Upper lobe of right lung (tissue), 1 donor: ENCODE data around the gene MAPKAP1. TPM values are rescaled to one million over a fixed set of nuclear protein-coding genes. Genes with fewer than 3 reads are reported as not detected.

Experiments used
- ATAC-seq: fragments of 200-7000 bp; cut with Tn5 transposase; one replicate; pipeline ENCODE4 v1.9.1; 2020; ENCODE audit warnings: mild to moderate bottlenecking, moderate library complexity
- DNase-seq: peaks from one replicate; pipeline ENCODE4 v3.0.0-alpha.2; 2020
- H3K27ac ChIP-seq: fragments of 200-600 bp; one replicate; pipeline ENCODE4 v1.8.0; 2022
- H3K27me3 ChIP-seq: fragments of 200-600 bp; one replicate; pipeline ENCODE4 v1.8.0; 2022; ENCODE audit warnings: mild to moderate bottlenecking
- H3K36me3 ChIP-seq: fragments of 200-600 bp; one replicate; pipeline ENCODE4 v1.8.0; 2022
- H3K4me1 ChIP-seq: fragments of 200-600 bp; one replicate; pipeline ENCODE4 v1.8.0; 2022
- H3K4me3 ChIP-seq: fragments of 200-600 bp; one replicate; pipeline ENCODE4 v1.8.0; 2022; ENCODE audit warnings: mild to moderate bottlenecking
- H3K9me3 ChIP-seq: fragments of 200-600 bp; one replicate; pipeline ENCODE4 v1.8.0; 2022
- intact Hi-C: fragments of 100-400 bp; cut with DNase I; formaldehyde crosslinking; loops from one replicate; pipeline ENCODE4 v1.11.0; 2022
- total RNA-seq: library from RNA; stranded (reverse); fragmentation: NEBNext Ultra II Directional; extraction: Animal tissue kit (Norgen Biotek cat#: 25700); gene quantifications from one replicate; pipeline ENCODE4 v1.2.1, GENCODE V29; 2021
- TF ChIP-seq, protein P1 (sequence below): fragments of 200-600 bp; IDR thresholded peaks from one replicate; pipeline ENCODE4 v1.8.0; 2022; ENCODE audit warnings: antibody characterized with exemption
- donor health status: DM: no; HTN: yes; CAD: no; lungs with severe emphysema.

The MAPKAP1 gene
- total RNA-seq, 1 donor from 2014 or later: 76.8 TPM

DNA sequence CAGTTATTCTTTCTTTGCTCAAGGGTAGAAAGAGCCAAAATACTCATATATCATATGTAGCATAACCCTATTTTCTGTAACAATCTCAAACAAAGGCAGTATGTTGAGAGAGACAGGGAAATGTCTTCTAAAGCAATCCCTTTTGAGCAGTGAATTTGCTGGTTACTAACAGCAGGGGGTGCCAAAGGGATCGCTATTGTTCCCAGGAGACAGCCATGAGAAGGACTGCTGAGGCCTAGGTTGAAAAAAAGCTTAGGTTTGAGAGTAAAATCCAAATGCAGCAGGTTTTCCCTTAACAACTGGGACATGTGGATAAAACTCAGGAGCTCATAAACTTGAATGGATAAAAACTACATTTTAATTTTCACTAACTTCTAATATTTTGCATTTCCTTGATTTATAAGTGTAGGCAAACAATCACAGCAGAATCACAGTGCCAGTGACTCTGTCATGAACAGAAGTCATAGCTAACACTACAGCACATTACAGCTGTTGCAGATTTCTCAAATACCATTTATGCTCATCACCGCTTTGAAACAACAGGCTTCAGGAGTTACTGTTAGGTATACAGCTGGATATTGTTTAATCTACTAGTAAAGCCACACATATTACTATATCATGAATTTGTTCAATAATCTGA, 148.4 kb downstream of the MAPKAP1 start:
- peak; percentile 94 for ATAC-seq
- Histone ChIP-seq H3K9me3 (no peaks in the 10 kb centered on the region), H3K4me1 (no peaks in the 10 kb centered on the region), H3K4me3 (no peak overlapping the region), H3K27me3 (no peaks in the 10 kb centered on the region), H3K27ac (no peak overlapping the region), H3K36me3 (no peaks in the 10 kb centered on the region)
- TF ChIP-seq, protein P1, sequence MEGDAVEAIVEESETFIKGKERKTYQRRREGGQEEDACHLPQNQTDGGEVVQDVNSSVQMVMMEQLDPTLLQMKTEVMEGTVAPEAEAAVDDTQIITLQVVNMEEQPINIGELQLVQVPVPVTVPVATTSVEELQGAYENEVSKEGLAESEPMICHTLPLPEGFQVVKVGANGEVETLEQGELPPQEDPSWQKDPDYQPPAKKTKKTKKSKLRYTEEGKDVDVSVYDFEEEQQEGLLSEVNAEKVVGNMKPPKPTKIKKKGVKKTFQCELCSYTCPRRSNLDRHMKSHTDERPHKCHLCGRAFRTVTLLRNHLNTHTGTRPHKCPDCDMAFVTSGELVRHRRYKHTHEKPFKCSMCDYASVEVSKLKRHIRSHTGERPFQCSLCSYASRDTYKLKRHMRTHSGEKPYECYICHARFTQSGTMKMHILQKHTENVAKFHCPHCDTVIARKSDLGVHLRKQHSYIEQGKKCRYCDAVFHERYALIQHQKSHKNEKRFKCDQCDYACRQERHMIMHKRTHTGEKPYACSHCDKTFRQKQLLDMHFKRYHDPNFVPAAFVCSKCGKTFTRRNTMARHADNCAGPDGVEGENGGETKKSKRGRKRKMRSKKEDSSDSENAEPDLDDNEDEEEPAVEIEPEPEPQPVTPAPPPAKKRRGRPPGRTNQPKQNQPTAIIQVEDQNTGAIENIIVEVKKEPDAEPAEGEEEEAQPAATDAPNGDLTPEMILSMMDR: peak; percentile 75
- intact Hi-C loops: no loop called here
- DNase-seq: no peak

DNA sequence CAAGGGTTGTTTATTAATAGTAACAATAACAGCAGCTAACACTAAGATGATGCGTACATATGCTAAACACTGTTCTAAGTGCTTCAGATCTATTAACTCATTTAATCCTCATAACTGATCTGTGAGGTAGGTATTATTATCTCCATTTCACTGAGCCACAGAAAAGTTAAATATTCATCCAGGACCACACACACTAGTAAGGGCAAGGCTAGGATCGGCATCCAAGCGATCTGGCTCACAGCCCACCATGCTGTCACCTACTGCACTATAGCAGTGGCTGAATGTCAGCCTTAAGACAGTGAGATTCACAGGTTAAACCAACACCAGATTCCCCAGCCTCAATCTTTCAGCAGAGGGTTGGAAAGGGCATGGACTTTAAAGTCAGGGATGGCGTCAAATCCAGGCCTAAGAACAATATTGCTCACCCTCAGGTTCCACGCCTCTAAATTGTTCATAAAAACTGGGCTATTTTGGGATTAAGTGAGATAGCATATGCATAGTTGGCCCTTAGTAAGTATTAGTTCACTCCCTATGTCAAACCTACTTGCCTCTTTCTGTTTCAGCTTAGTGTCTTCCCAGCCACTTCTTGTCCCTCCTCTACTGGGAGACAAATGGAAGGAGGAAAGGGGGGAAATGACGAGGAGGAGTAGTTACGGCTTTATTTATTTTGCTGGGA, 150.8 kb downstream of the MAPKAP1 start:
- peaks cover 5% of the 10 kb centered on the region for H3K4me1 ChIP-seq

DNA sequence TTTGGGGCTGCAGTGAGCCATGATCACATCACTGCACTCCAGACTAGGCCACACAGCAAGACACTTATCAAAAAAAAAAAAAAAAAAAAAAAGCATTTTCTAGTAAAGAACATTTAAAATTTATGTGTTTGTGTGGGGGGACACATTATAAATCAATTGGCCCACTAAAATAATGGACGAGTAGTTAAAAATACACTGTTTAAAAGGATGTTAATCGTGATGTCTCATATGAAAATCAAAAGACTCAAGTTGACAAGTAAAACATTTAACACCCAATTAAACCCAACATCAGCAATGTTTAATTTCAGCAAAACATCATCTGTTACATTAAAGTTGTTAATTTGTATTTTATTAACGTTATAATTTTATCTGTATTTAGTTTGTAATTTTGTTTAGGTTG, 152.3 kb downstream of the MAPKAP1 start:
- DNase-seq: no peak
- Histone ChIP-seq H3K36me3 (no peaks in the 10 kb centered on the region), H3K27me3 (no peaks in the 10 kb centered on the region), H3K4me1 (peaks cover 20% of the 10 kb centered on the region), H3K27ac (no peak overlapping the region), H3K4me3 (no peak overlapping the region), H3K9me3 (no peaks in the 10 kb centered on the region)
- intact Hi-C loops: no loop called here
- no peak for ATAC-seq
- TF ChIP-seq, protein P1: no peak

More for the DNA sequence above, 150.8 kb downstream of the MAPKAP1 start:
- DNase-seq (no peak), ATAC-seq (no peak)
- no peak overlapping the region for H3K27ac ChIP-seq
- H3K9me3 ChIP-seq: no peaks in the 10 kb centered on the region
- no peaks in the 10 kb centered on the region for H3K36me3 ChIP-seq
- TF ChIP-seq, protein P1: no peak
- intact Hi-C loops: no loop called here
- no peaks in the 10 kb centered on the region for H3K27me3 ChIP-seq
- H3K4me3 ChIP-seq: no peak overlapping the region

DNA sequence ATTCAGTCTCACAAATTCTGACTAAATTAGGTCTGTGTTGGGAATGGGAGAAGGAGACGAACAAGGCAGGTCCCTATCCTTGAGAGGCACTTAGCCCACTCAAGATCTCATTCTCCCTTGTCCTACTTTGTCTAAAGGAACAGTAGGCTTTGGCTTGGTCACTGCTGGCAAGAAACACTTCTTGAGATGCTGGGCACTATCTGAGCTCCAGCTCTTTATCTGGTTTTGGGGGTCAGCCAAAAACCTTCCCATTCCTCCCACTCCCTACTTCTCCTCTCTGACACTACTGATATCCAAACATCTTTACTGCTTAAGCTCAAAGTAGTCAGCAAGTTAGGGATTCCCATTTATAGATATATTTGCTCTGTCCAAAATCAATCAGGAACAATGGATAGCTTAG, 155.2 kb downstream of the MAPKAP1 start:
- H3K9me3 ChIP-seq: no peaks in the 10 kb centered on the region
- intact Hi-C loops: no loop called here
- H3K27ac ChIP-seq: no peak overlapping the region
- ATAC-seq: no peak
- H3K4me3 ChIP-seq: no peak overlapping the region
- TF ChIP-seq, protein P1: no peak
- H3K36me3 ChIP-seq: no peaks in the 10 kb centered on the region
- DNase-seq: no peak
- peaks cover 37% of the 10 kb centered on the region for H3K4me1 ChIP-seq
- H3K27me3 ChIP-seq: no peaks in the 10 kb centered on the region

DNA sequence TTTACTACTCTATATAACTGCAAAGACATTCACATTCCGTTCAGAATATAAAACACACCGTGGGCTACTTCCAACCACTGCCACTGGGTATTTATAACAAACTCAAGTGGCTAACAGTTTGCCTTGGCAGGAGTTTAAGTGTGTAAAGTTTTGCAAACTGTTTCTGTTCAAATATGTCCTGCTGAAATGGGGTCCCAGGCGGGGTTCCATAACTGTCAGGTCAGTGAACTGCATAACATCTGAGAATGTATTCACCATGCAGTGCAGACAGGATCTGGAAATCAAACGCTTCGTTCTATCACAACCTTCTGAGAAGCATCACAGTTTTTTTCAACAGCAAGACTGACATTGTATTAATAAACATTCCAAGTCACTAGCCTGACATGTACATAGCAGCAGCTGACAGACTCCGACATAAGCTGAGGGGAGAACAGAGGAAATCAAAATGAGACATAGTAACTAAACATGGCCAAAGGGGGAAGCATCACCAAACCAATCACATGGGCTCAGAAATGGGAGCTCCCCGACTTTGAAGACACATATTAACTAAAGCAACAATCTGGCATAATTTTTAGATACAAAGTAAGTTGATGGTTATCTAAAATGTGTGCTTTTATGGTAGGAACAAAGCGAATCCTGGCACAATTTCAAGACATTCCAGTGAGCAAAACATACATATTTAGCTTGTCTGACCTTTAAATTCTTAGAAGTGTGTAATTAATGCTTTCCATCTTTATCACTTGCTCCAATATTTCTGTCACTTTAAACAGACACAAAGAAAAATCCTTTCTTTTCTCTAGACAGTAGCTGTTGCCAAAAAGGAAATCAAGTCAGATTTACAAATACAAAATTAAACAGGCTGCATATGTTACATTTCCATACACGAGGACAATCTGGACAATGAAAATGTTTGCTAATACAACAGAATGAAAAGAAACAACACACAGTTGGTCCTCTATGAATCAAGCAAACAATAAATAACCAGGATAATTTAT, 156.8 kb downstream of the MAPKAP1 start:
- intact Hi-C loops: no loop called here
- ATAC-seq (peak; percentile 37), DNase-seq (no peak)
- peaks cover 47% of the 10 kb centered on the region for H3K4me1 ChIP-seq
- no peaks in the 10 kb centered on the region for H3K36me3 ChIP-seq
- H3K27me3 ChIP-seq: no peaks in the 10 kb centered on the region
- TF ChIP-seq, protein P1: no peak
- H3K4me3 ChIP-seq: no peak overlapping the region
- H3K9me3 ChIP-seq: no peaks in the 10 kb centered on the region
- peak overlapping the region; percentile 73 for H3K27ac ChIP-seq
